ENCODE results near the gene LRP6. TPM values are rescaled to one million over a fixed set of nuclear protein-coding genes. Genes with fewer than 3 reads are reported as not detected.

Gene LRP6
- total and polyA plus RNA-seq, 11 donors, result 3.7 to 29.6 (median 16.9) TPM

GRCh38 chr12:12180575-12180974 is 86.3 kb downstream of the LRP6 start:
- intact Hi-C loops (cut with DNase I), result no loop called here
- WGBS, 4 donors, result 82 to 86% (median 83%) methylated on average over 1 of the region's 1 CpG
- TF ChIP-seq POLR2A (IDR thresholded peaks at IDR 0.05) (no peak), CTCF (IDR thresholded peaks at IDR 0.05) (no peak)
- no peak for DNase-seq
- Histone ChIP-seq H3K9me3 (no peaks in the 10 kb centered on the region), H3K36me3 (peaks cover 0 to 20% (median 6%) of the 10 kb centered on the region in 9 donors), H3K4me1 (peaks cover 0 to 45% (median 8%) of the 10 kb centered on the region in 12 donors), H3K27ac (peak overlapping the region in 2 of 12 donors; percentile 5 to 12), H3K27me3 (no peaks in the 10 kb centered on the region), H3K4me3 (no peak overlapping the region)
- no peak for ATAC-seq

GRCh38 chr12:12180136-12180535 is 86.7 kb downstream of the LRP6 start:
- DNase-seq (no peak), ATAC-seq (no peak)
- H3K4me1 ChIP-seq, result peaks cover 0 to 45% (median 8%) of the 10 kb centered on the region in 12 donors
- peak overlapping the region in 1 of 12 donors; percentile 5 for H3K27ac ChIP-seq
- no peak for TF ChIP-seq POLR2A (IDR thresholded peaks at IDR 0.05)
- no peak for TF ChIP-seq CTCF (IDR thresholded peaks at IDR 0.05)
- H3K27me3 ChIP-seq, result no peaks in the 10 kb centered on the region
- 0 to 42% (median 0%) methylated on average over 1 of the region's 1 CpG for WGBS, 4 donors
- intact Hi-C loops (cut with DNase I), result no loop called here
- no peaks in the 10 kb centered on the region for H3K9me3 ChIP-seq
- peaks cover 0 to 20% (median 6%) of the 10 kb centered on the region in 9 donors for H3K36me3 ChIP-seq
- H3K4me3 ChIP-seq, result no peak overlapping the region

GRCh38 chr12:12178559-12178958 is 88.3 kb downstream of the LRP6 start:
- Histone ChIP-seq H3K9me3 (no peaks in the 10 kb centered on the region), H3K4me1 (peaks cover 0 to 42% (median 8%) of the 10 kb centered on the region in 12 donors), H3K36me3 (peaks cover 0 to 20% (median 6%) of the 10 kb centered on the region in 9 donors), H3K4me3 (no peak overlapping the region), H3K27me3 (no peaks in the 10 kb centered on the region), H3K27ac (peak overlapping the region in 1 of 12 donors; percentile 35)
- intact Hi-C loops (cut with DNase I), result no loop called here
- DNase-seq, result no peak
- WGBS, 4 donors, result 77 to 86% (median 82%) methylated on average over 2 of the region's 2 CpGs
- TF ChIP-seq POLR2A (IDR thresholded peaks at IDR 0.05), result no peak
- TF ChIP-seq CTCF (IDR thresholded peaks at IDR 0.05), result no peak
- ATAC-seq, result no peak

- Histone ChIP-seq H3K27me3 (no peaks in the 10 kb centered on the region), H3K27ac (no peak overlapping the region), H3K4me1 (peaks cover 0 to 34% (median 1%) of the 10 kb centered on the region in 12 donors), H3K9me3 (no peaks in the 10 kb centered on the region), H3K36me3 (peaks cover 0 to 20% (median 6%) of the 10 kb centered on the region in 9 donors), H3K4me3 (no peak overlapping the region)
- 93 to 95% (median 94%) methylated on average over 3 of the region's 3 CpGs for WGBS, 4 donors
- intact Hi-C loops (cut with DNase I), result no loop called here
- DNase-seq (no peak), ATAC-seq (no peak)
- TF ChIP-seq POLR2A (IDR thresholded peaks at IDR 0.05) (no peak), CTCF (IDR thresholded peaks at IDR 0.05) (no peak)
These were observed 90.4 kb downstream of the LRP6 start for GRCh38 chr12:12176402-12176801.
